SU-DHL-6 (cell line): Measurements from ENCODE around the gene PLAGL1.

Source experiments
- H2AFZ ChIP-seq: fragments of 200-600 bp; sonication (generic); 2 replicates; pipeline ENCODE4 v1.6.1; 2014; ENCODE audit warnings: low read depth, mild to moderate bottlenecking, moderate library complexity, mixed read lengths, antibody characterized with exemption, low read length; ENCODE audit not compliant: severe bottlenecking
- H3F3A ChIP-seq: fragments of 200-600 bp; shearing (Covaris generic); 2 replicates; pipeline ENCODE4 v1.6.0; 2016; ENCODE audit warnings: antibody characterized with exemption, mild to moderate bottlenecking; ENCODE audit not compliant: insufficient read depth
- H3K27ac ChIP-seq: fragments of 200-600 bp; sonication (generic); 2 replicates; pipeline ENCODE4 v1.5.1; 2016; ENCODE audit warnings: low read depth, mild to moderate bottlenecking, low read length, moderate library complexity, mixed read lengths
- H3K27me3 ChIP-seq: fragments of 200-600 bp; sonication (generic), shearing (Covaris generic); 2 replicates; pipeline ENCODE4 v1.6.0; 2014; ENCODE audit warnings: mild to moderate bottlenecking, low read length
- H3K36me3 ChIP-seq: fragments of 200-600 bp; sonication (generic); 2 replicates; pipeline ENCODE4 v1.6.1; 2014; ENCODE audit warnings: mild to moderate bottlenecking, low read length, mixed read lengths
- H3K4me2 ChIP-seq: fragments of 300-600, 200-600 bp; shearing (Covaris generic), sonication (generic); 2 replicates; pipeline ENCODE4 v1.6.0; 2014; ENCODE audit warnings: low read length, low read depth, mild to moderate bottlenecking; ENCODE audit not compliant: poor library complexity, severe bottlenecking
- H3K4me3 ChIP-seq: fragments of 200-600 bp; sonication (generic); 2 replicates; pipeline ENCODE4 v1.5.1; 2014; ENCODE audit warnings: antibody characterized with exemption, low read length, mild to moderate bottlenecking, mixed read lengths; ENCODE audit not compliant: insufficient read depth, poor library complexity, severe bottlenecking
- H3K79me2 ChIP-seq: fragments of 200-600 bp; sonication (generic); 2 replicates; pipeline ENCODE4 v1.6.1; 2014; ENCODE audit warnings: mild to moderate bottlenecking, low read length, moderate library complexity; ENCODE audit not compliant: insufficient read depth
- H3K9ac ChIP-seq: fragments of 200-600 bp; sonication (generic); 2 replicates; pipeline ENCODE4 v1.7.0; 2014; ENCODE audit warnings: mild to moderate bottlenecking, low read length
- H3K9me2 ChIP-seq: fragments of 200-600 bp; sonication (generic); replicated peaks from 2 replicates; pipeline ENCODE4 v1.6.1; 2014; ENCODE audit warnings: low read length; ENCODE audit not compliant: insufficient read depth
- H3K9me3 ChIP-seq: fragments of 200-600 bp; sonication (generic); 2 replicates; pipeline ENCODE4 v1.6.1; 2014; ENCODE audit warnings: low read length, mixed read lengths; ENCODE audit not compliant: insufficient read depth
- H4K20me1 ChIP-seq: fragments of 200-600 bp; sonication (generic); 2 replicates; pipeline ENCODE4 v1.6.1; 2014; ENCODE audit warnings: low read depth, mild to moderate bottlenecking, antibody characterized with exemption, low read length, moderate library complexity, mixed read lengths
- CTCF ChIP-seq: fragments of 200-600 bp; sonication (generic); IDR thresholded peaks from one replicate; pipeline ENCODE4 v1.5.1; 2017; ENCODE audit warnings: antibody characterized with exemption, mild to moderate bottlenecking, low read length, moderate library complexity; ENCODE audit not compliant: insufficient read depth, poor library complexity, severe bottlenecking
- EZH2phosphoT487 ChIP-seq: fragments of 200-600 bp; sonication (generic), shearing (Covaris generic); conservative IDR thresholded peaks from 2 replicates; pipeline ENCODE4 v1.6.1; 2018; ENCODE audit warnings: mild to moderate bottlenecking, antibody characterized with exemption, low read length, moderate library complexity, mixed read lengths

The PLAGL1 gene

GRCh38 chr6:144008120-144008811, at the start of gene PLAGL1:
Gene PLAGL1 (minus strand): TSS chr6:144008259. CDS start chr6:143948136, 60,123 bp downstream.
- H3K9ac ChIP-seq = no peak within 1 kb of the TSS
- no peaks in the 10 kb centered on the region for H3F3A ChIP-seq
- TF ChIP-seq CTCF (no peak), EZH2phosphoT487 (no peak)
- no peaks in the 10 kb centered on the region for H3K9me3 ChIP-seq
- H3K4me2 ChIP-seq = no peak within 1 kb of the TSS
- H3K27me3 ChIP-seq = no peaks in the 10 kb centered on the region
- no peaks in the 10 kb centered on the region for H3K36me3 ChIP-seq
- H3K9me2 ChIP-seq = no peaks in the 10 kb centered on the region
- no peak within 1 kb of the TSS for H3K4me3 ChIP-seq
- no peak within 1 kb of the TSS for H2AFZ ChIP-seq
- no peaks in the 10 kb centered on the region for H4K20me1 ChIP-seq
- no peak within 1 kb of the TSS for H3K27ac ChIP-seq
- no peaks in the 10 kb centered on the region for H3K79me2 ChIP-seq

GRCh38 chr6:144055121-144055931, 47.3 kb upstream of the PLAGL1 start:
- H3K79me2 ChIP-seq = no peaks in the 10 kb centered on the region
- H3F3A ChIP-seq = no peaks in the 10 kb centered on the region
- no peak overlapping the region for H3K4me2 ChIP-seq
- H4K20me1 ChIP-seq = no peaks in the 10 kb centered on the region
- no peak overlapping the region for H3K9ac ChIP-seq
- no peaks in the 10 kb centered on the region for H3K9me2 ChIP-seq
- H3K27ac ChIP-seq = no peak overlapping the region
- H3K27me3 ChIP-seq = no peaks in the 10 kb centered on the region
- H3K36me3 ChIP-seq = no peaks in the 10 kb centered on the region
- no peak overlapping the region for H3K4me3 ChIP-seq
- H2AFZ ChIP-seq = no peak overlapping the region
- no peaks in the 10 kb centered on the region for H3K9me3 ChIP-seq
- TF ChIP-seq EZH2phosphoT487 = no peak
- no peak for TF ChIP-seq CTCF

- H3K9ac ChIP-seq = no peak overlapping the region
- H3K27ac ChIP-seq = no peak overlapping the region
- no peak overlapping the region for H2AFZ ChIP-seq
- H3F3A ChIP-seq = no peaks in the 10 kb centered on the region
- no peaks in the 10 kb centered on the region for H3K9me3 ChIP-seq
- H3K4me2 ChIP-seq = no peak overlapping the region
- TF ChIP-seq EZH2phosphoT487 = no peak
- no peak for TF ChIP-seq CTCF
- H3K9me2 ChIP-seq = no peaks in the 10 kb centered on the region
- H4K20me1 ChIP-seq = no peaks in the 10 kb centered on the region
- H3K27me3 ChIP-seq = no peaks in the 10 kb centered on the region
- H3K79me2 ChIP-seq = no peaks in the 10 kb centered on the region
- H3K36me3 ChIP-seq = no peaks in the 10 kb centered on the region
- no peak overlapping the region for H3K4me3 ChIP-seq
Measured at GRCh38 chr6:144053601-144054000, 45.5 kb upstream of the PLAGL1 start.
